Endodermal cell (in vitro differentiated cells): ENCODE data around the gene EMSY. TPM values are rescaled to one million over a fixed set of nuclear protein-coding genes. Genes with fewer than 3 reads are reported as not detected.
A peak's percentile ranks its signal among the peaks of the same experiment; 100 is the strongest.

Experiments
- DNase-seq: peaks from one replicate; pipeline ENCODE4 v3.0.0-alpha.2; 2017
- H3K27ac ChIP-seq: 2 replicates; pipeline ENCODE4 v1.5.1; 2013; ENCODE audit warnings: mild to moderate bottlenecking, low read depth, low read length, moderate library complexity
- H3K27me3 ChIP-seq: 2 replicates; pipeline ENCODE4 v1.6.1; 2013; ENCODE audit warnings: mild to moderate bottlenecking, low read length, moderate library complexity; ENCODE audit not compliant: insufficient read depth, control insufficient read depth, poor library complexity, severe bottlenecking
- H3K36me3 ChIP-seq: 2 replicates; pipeline ENCODE4 v1.7.0; 2013; ENCODE audit warnings: mild to moderate bottlenecking, low read length, moderate library complexity; ENCODE audit not compliant: control insufficient read depth, insufficient read depth
- H3K4me1 ChIP-seq: one replicate; pipeline ENCODE4 v1.7.0; 2013; ENCODE audit warnings: low read length; ENCODE audit not compliant: control insufficient read depth, insufficient read depth
- H3K4me3 ChIP-seq: 2 replicates; pipeline ENCODE4 v1.5.1; 2013; ENCODE audit warnings: mild to moderate bottlenecking, low read length, moderate library complexity
- H3K9ac ChIP-seq: 2 replicates; pipeline ENCODE4 v1.6.1; 2013; ENCODE audit warnings: mild to moderate bottlenecking, low read length, moderate library complexity; ENCODE audit not compliant: poor library complexity, severe bottlenecking; ENCODE audit errors: extremely low read depth
- H3K9me3 ChIP-seq: 2 replicates; pipeline ENCODE4 v1.6.1; 2013; ENCODE audit warnings: mild to moderate bottlenecking, low read length, moderate library complexity; ENCODE audit not compliant: control insufficient read depth
- H3K27ac Mint-ChIP-seq: 2 replicates; pipeline ENCODE4 v1.8.0; 2020; ENCODE audit warnings: mixed read lengths
- H3K27me3 Mint-ChIP-seq: 2 replicates; pipeline ENCODE4 v1.8.0; 2021; ENCODE audit warnings: mild to moderate bottlenecking, mixed read lengths; ENCODE audit not compliant: insufficient read depth
- H3K36me3 Mint-ChIP-seq: 2 replicates; pipeline ENCODE4 v1.8.0; 2020; ENCODE audit warnings: low read depth, mixed read lengths
- H3K4me1 Mint-ChIP-seq: 2 replicates; pipeline ENCODE4 v1.8.0; 2020; ENCODE audit warnings: mixed read lengths
- H3K4me3 Mint-ChIP-seq: 2 replicates; pipeline ENCODE4 v1.8.0; 2020; ENCODE audit warnings: mild to moderate bottlenecking, moderate library complexity, mixed read lengths
- H3K9me3 Mint-ChIP-seq: 2 replicates; pipeline ENCODE4 v1.8.0; 2020; ENCODE audit warnings: mild to moderate bottlenecking, mixed read lengths
- CTCF ChIP-seq: fragments of 200-600 bp; sonication (generic); conservative IDR thresholded peaks from 2 replicates; pipeline ENCODE4 v1.5.0; 2021; ENCODE audit warnings: antibody characterized with exemption, mild to moderate bottlenecking
- WGBS, 2 experiments: methylation state at CpG; one replicate each; pipeline versions ENCODE4 v1.1.5 to v1.1.7; 2013; ENCODE audit warnings: missing lambda C conversion rate in 2 of 2, mixed read lengths in 1 of 2; ENCODE audit not compliant: insufficient coverage in 1 of 2, insufficient read length in 1 of 2; 5-methylcytosine and 5-hydroxymethylcytosine counted together
- total RNA-seq, 2 donors: library from RNA; stranded (reverse); fragmentation: NEBNext Ultra II Directional in 1 of 2; extraction: Animal tissue kit (Norgen Biotek cat#: 25700) in 1 of 2; gene quantifications; 2 replicates in 1 of 2; 3 replicates in 1 of 2; pipeline ENCODE4 v1.2.1, GENCODE V29; 2021

EMSY gene
- total RNA-seq, 2 donors from 2014 or later: 27.4 to 35.5 TPM

GRCh38 chr11:76526878-76527277, 82.1 kb downstream of the EMSY start:
- Histone ChIP-seq H3K9me3 (no peaks in the 10 kb centered on the region), H3K4me1 (peaks cover 15% of the 10 kb centered on the region), H3K27me3 (no peaks in the 10 kb centered on the region), H3K27ac (no peak overlapping the region), H3K4me3 (peak overlapping the region; percentile 32), H3K9ac (peak overlapping the region; percentile 52), H3K36me3 (peaks cover 35% of the 10 kb centered on the region)
- peaks cover 46% of the 10 kb centered on the region for H3K36me3 Mint-ChIP-seq
- peaks cover 31% of the 10 kb centered on the region for H3K27me3 Mint-ChIP-seq
- no peak for TF ChIP-seq CTCF
- H3K9me3 Mint-ChIP-seq: no peaks in the 10 kb centered on the region
- H3K27ac Mint-ChIP-seq: no peak overlapping the region
- WGBS, 2 experiments: 40 to 43% methylated on average over 1 of the region's 2 CpGs
- DNase-seq: no peak
- H3K4me1 Mint-ChIP-seq: peaks cover 27% of the 10 kb centered on the region
- H3K4me3 Mint-ChIP-seq: no peak overlapping the region

GRCh38 chr11:76542436-76542835, 97.6 kb downstream of the EMSY start:
- Mint-ChIP-seq H3K27ac (no peak overlapping the region), H3K27me3 (no peaks in the 10 kb centered on the region), H3K4me3 (no peak overlapping the region), H3K9me3 (no peaks in the 10 kb centered on the region), H3K4me1 (no peaks in the 10 kb centered on the region), H3K36me3 (peaks cover 62% of the 10 kb centered on the region)
- peaks cover 52% of the 10 kb centered on the region for H3K36me3 ChIP-seq
- no peak overlapping the region for H3K4me3 ChIP-seq
- WGBS, 2 experiments: 91% methylated on average over 1 of the region's 2 CpGs; no CpG with 5 or more reads in 1 of the 2 experiments
- H3K9me3 ChIP-seq: no peaks in the 10 kb centered on the region
- H3K27me3 ChIP-seq: no peaks in the 10 kb centered on the region
- DNase-seq: no peak
- TF ChIP-seq CTCF: no peak
- H3K4me1 ChIP-seq: no peaks in the 10 kb centered on the region
- no peak overlapping the region for H3K9ac ChIP-seq
- H3K27ac ChIP-seq: no peak overlapping the region

GRCh38 chr11:76543006-76543703, 98.3 kb downstream of the EMSY start:
- H3K9me3 ChIP-seq: no peaks in the 10 kb centered on the region
- peaks cover 49% of the 10 kb centered on the region for H3K36me3 ChIP-seq
- no peak overlapping the region for H3K9ac ChIP-seq
- no peak overlapping the region for H3K4me3 Mint-ChIP-seq
- no peak overlapping the region for H3K4me3 ChIP-seq
- no peak for TF ChIP-seq CTCF
- H3K27ac Mint-ChIP-seq: no peak overlapping the region
- no peaks in the 10 kb centered on the region for H3K4me1 Mint-ChIP-seq
- WGBS, 2 experiments: 92 to 96% methylated on average over 5 to 7 of the region's 7 CpGs
- no peaks in the 10 kb centered on the region for H3K27me3 ChIP-seq
- no peaks in the 10 kb centered on the region for H3K4me1 ChIP-seq
- H3K27ac ChIP-seq: no peak overlapping the region
- no peak for DNase-seq
- no peaks in the 10 kb centered on the region for H3K27me3 Mint-ChIP-seq
- peaks cover 59% of the 10 kb centered on the region for H3K36me3 Mint-ChIP-seq
- no peaks in the 10 kb centered on the region for H3K9me3 Mint-ChIP-seq
